GM12891 (cell line): Measurements from ENCODE around the gene ACTL8.

Experiments
- DNase-seq: peaks from one replicate; pipeline ENCODE4 v3.0.0; 2011; ENCODE audit warnings: low spot score; ENCODE audit not compliant: insufficient read length
- FAIRE-seq: peaks from 2 replicates; lab custom pipeline; 2011; peaks lifted over from hg19 to GRCh38; lab: Jason Lieb, UNC
- PAX5 ChIP-seq: IDR thresholded peaks from 2 replicates; pipeline ENCODE4 v1.6.1; 2011; ENCODE audit warnings: low read length, moderate library complexity, mild to moderate bottlenecking; ENCODE audit not compliant: insufficient read depth, severe bottlenecking
- POLR2A ChIP-seq: IDR thresholded peaks from 2 replicates; pipeline ENCODE4 v1.6.1; 2011; ENCODE audit warnings: low read depth, low read length, control low read depth
- POLR2AphosphoS5 ChIP-seq: IDR thresholded peaks from 2 replicates; pipeline ENCODE4 v1.6.1; 2011; ENCODE audit warnings: low read depth, low read length, control low read depth
- POU2F2 ChIP-seq: IDR thresholded peaks from 2 replicates; pipeline ENCODE4 v1.6.1; 2011; ENCODE audit warnings: low read depth, mild to moderate bottlenecking, control low read depth, low read length, moderate library complexity
- SPI1 ChIP-seq: IDR thresholded peaks from 2 replicates; pipeline ENCODE4 v1.6.1; 2011; ENCODE audit warnings: low read depth, low read length, control low read depth
- TAF1 ChIP-seq: IDR thresholded peaks from 2 replicates; pipeline ENCODE4 v1.6.1; 2011; ENCODE audit warnings: low read depth, low read length, control low read depth

The ACTL8 gene

GRCh38 chr1:17764591-17764990, 9.5 kb downstream of the ACTL8 start:
- TF ChIP-seq SPI1 (no peak), PAX5 (no peak), POLR2A (no peak), POU2F2 (no peak), TAF1 (no peak), POLR2AphosphoS5 (no peak)
- DNase-seq (no peak), FAIRE-seq (no peak)

- no peak for TF ChIP-seq POLR2A
- TF ChIP-seq POLR2AphosphoS5: no peak
- no peak for TF ChIP-seq TAF1
- no peak for TF ChIP-seq PAX5
- TF ChIP-seq POU2F2: no peak
- TF ChIP-seq SPI1: no peak
- FAIRE-seq (no peak), DNase-seq (no peak)
These were observed 10.6 kb downstream of the ACTL8 start for GRCh38 chr1:17765444-17766411.

- TF ChIP-seq POLR2A (no peak), SPI1 (no peak), TAF1 (no peak), POU2F2 (no peak), PAX5 (no peak), POLR2AphosphoS5 (no peak)
- FAIRE-seq (no peak), DNase-seq (no peak)
These were observed 13.6 kb downstream of the ACTL8 start for GRCh38 chr1:17768651-17769241.

GRCh38 chr1:17770983-17771382, 15.8 kb downstream of the ACTL8 start:
- TF ChIP-seq SPI1: no peak
- TF ChIP-seq PAX5: no peak
- no peak for FAIRE-seq
- DNase-seq: no peak

GRCh38 chr1:17772615-17773212, 17.6 kb downstream of the ACTL8 start:
- FAIRE-seq (no peak), DNase-seq (no peak)
- TF ChIP-seq POU2F2: no peak
- TF ChIP-seq SPI1: no peak
- no peak for TF ChIP-seq PAX5
- TF ChIP-seq POLR2A: no peak
- TF ChIP-seq POLR2AphosphoS5: no peak
- TF ChIP-seq TAF1: no peak

- FAIRE-seq: no peak
- TF ChIP-seq SPI1 (no peak), POLR2A (no peak), POU2F2 (no peak), POLR2AphosphoS5 (no peak), PAX5 (no peak), TAF1 (no peak)
- DNase-seq: no peak
These were observed 18.6 kb downstream of the ACTL8 start for GRCh38 chr1:17773591-17774326.

- FAIRE-seq: no peak
- no peak for TF ChIP-seq SPI1
- no peak for TF ChIP-seq POU2F2
- no peak for TF ChIP-seq POLR2AphosphoS5
- no peak for TF ChIP-seq TAF1
- no peak for TF ChIP-seq POLR2A
- no peak for TF ChIP-seq PAX5
- DNase-seq: no peak
These were observed 19.3 kb downstream of the ACTL8 start for GRCh38 chr1:17774452-17774851.

GRCh38 chr1:17775796-17776195, 20.7 kb downstream of the ACTL8 start:
- DNase-seq: no peak
- TF ChIP-seq PAX5: no peak
- no peak for TF ChIP-seq POU2F2
- no peak for TF ChIP-seq POLR2A
- TF ChIP-seq POLR2AphosphoS5: no peak
- TF ChIP-seq SPI1: no peak
- no peak for TF ChIP-seq TAF1
- no peak for FAIRE-seq

GRCh38 chr1:17776426-17776825, 21.3 kb downstream of the ACTL8 start:
- FAIRE-seq (no peak), DNase-seq (no peak)
- no peak for TF ChIP-seq TAF1
- no peak for TF ChIP-seq PAX5
- no peak for TF ChIP-seq SPI1
- TF ChIP-seq POU2F2: no peak
- TF ChIP-seq POLR2AphosphoS5: no peak
- TF ChIP-seq POLR2A: no peak
